HUES48 (cell line): ENCODE results near the gene MAP3K21.

Source experiments
- H3K27ac ChIP-seq: one replicate; pipeline ENCODE4 v1.7.0; 2013; ENCODE audit warnings: low read depth, low read length, inconsistent platforms
- H3K27me3 ChIP-seq: 2 replicates; pipeline ENCODE4 v1.6.1; 2013; ENCODE audit warnings: mild to moderate bottlenecking, low read length; ENCODE audit not compliant: control insufficient read depth, insufficient read depth
- H3K36me3 ChIP-seq: 2 replicates; pipeline ENCODE4 v1.6.1; 2013; ENCODE audit warnings: low read length; ENCODE audit not compliant: control insufficient read depth, insufficient read depth
- H3K4me1 ChIP-seq: 2 replicates; pipeline ENCODE4 v1.6.1; 2013; ENCODE audit warnings: mild to moderate bottlenecking, low read length; ENCODE audit not compliant: control insufficient read depth, insufficient read depth
- H3K4me3 ChIP-seq: 2 replicates; pipeline ENCODE4 v1.5.1; 2013; ENCODE audit warnings: mild to moderate bottlenecking, low read depth, low read length
- H3K9ac ChIP-seq: 2 replicates; pipeline ENCODE4 v1.6.1; 2013; ENCODE audit warnings: mild to moderate bottlenecking, low read depth, low read length, moderate library complexity
- H3K9me3 ChIP-seq: 2 replicates; pipeline ENCODE4 v1.6.1; 2013; ENCODE audit warnings: low read length; ENCODE audit not compliant: control insufficient read depth, insufficient read depth

Gene MAP3K21

DNA sequence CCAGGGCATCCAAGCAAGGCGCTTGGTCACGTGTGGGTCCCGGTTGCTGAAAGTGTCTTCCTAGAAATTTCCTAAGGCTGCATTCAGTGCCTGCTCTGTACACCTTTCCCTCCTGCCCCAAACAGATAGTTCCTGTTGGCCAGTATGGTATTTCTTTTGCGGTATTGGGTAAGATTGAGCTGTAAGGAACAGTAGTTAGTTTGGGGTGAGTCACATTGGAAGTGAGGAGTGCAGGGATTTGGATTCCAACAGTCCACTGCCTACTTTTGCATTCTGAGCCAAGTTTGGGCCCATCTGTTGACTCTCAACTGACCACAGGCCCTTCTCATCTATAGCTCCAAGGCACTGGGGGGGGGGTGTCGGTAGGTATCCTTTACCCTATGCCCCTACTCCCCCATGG is 83.4 kb downstream of the MAP3K21 start:
- H3K9me3 ChIP-seq = no peaks in the 10 kb centered on the region
- H3K27ac ChIP-seq = no peak overlapping the region
- no peaks in the 10 kb centered on the region for H3K27me3 ChIP-seq
- 0 out of 2 replicates have a peak, but pooled peaks cover 3% of the 10 kb centered on the region for H3K4me1 ChIP-seq
- H3K4me3 ChIP-seq = no peak overlapping the region
- H3K36me3 ChIP-seq = no peaks in the 10 kb centered on the region
- no peak overlapping the region for H3K9ac ChIP-seq

DNA sequence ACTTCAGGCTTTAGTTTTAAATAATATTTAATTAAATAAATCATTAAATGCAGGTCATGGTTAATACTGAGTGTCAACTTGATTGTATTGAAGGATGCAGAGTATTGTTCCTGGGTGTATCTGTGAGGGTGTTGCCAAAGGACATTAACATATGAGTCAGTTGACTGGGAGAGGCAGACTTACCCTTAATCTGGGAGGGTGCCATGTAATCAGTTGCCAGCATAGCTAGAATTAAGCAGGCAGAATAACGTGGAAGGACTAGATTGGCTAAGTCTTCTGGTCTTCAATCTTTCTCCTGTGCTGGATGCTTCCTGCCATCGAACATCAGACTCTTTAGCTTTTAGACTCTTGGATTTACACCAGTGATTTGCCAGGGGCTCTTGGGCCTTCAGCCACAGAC is 85.3 kb downstream of the MAP3K21 start:
- Histone ChIP-seq H3K9me3 (no peaks in the 10 kb centered on the region), H3K27ac (no peak overlapping the region), H3K4me3 (no peak overlapping the region), H3K4me1 (0 out of 2 replicates have a peak, but pooled peaks cover 3% of the 10 kb centered on the region), H3K27me3 (no peaks in the 10 kb centered on the region), H3K9ac (no peak overlapping the region), H3K36me3 (no peaks in the 10 kb centered on the region)

DNA sequence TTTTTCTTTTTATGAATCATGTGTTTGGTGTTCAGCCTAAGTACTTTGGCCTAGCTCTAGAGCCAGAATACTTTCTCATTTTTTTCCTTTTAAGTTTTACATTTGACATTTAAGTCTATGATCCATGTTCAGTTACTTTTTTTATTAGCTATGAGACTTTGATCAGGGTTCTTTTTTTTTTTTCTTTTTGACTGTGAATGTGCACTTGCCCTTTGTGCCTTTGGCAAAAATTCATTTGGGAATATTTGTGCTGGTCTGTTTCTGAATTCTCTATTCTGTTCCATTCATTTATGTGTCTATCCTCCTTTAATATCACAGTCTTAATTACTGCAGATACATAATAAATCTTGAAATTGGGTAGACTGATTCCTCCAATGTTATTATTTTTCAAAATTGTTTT is 93.8 kb downstream of the MAP3K21 start:
- Histone ChIP-seq H3K27me3 (no peaks in the 10 kb centered on the region), H3K4me1 (no peaks in the 10 kb centered on the region), H3K9ac (no peak overlapping the region), H3K36me3 (no peaks in the 10 kb centered on the region), H3K9me3 (peaks cover 6% of the 10 kb centered on the region; the same call in 1 of the 2 replicates), H3K27ac (no peak overlapping the region), H3K4me3 (no peak overlapping the region)

DNA sequence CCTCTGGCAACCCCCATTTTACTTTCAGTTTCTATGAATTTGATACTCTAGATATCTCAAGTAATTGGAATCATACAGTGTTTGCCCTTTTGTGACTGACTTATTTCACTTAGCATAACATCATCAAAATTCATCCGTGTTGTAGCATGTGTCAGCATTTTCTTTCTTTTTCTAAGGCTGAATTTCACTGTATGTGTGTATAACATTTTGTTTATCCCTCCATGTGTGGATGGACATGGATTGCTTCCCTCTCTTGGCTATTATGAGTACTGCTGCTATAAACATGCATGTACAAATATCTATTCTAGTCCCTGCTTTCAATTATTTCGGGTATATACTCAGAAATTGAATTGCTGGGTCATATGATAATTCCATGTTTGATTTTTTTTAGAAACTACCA is 97.3 kb downstream of the MAP3K21 start:
- Histone ChIP-seq H3K9ac (no peak overlapping the region), H3K4me1 (no peaks in the 10 kb centered on the region), H3K4me3 (no peak overlapping the region), H3K9me3 (peaks cover 6% of the 10 kb centered on the region; the same call in 1 of the 2 replicates), H3K36me3 (no peaks in the 10 kb centered on the region), H3K27me3 (no peaks in the 10 kb centered on the region), H3K27ac (no peak overlapping the region)

DNA sequence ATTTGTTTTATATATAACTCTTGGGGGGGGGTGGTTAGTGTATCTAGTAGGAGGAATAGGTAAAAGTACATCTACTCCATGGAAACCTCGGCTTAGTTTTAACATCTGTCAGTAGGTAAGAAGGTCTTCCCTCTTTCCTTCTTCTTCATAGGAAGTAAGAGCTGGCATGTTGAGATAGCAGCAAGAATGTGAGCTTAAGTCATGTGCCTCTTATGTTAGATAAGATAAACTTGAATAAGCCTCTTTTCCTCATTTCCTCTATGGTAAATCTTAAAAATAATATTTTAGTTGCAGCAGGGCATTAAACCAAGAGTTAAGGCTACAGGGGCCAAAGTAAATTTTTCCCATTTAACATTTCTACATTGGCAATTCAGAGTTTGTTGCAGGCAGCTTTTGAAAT is 100.4 kb downstream of the MAP3K21 start:
- Histone ChIP-seq H3K27me3 (no peaks in the 10 kb centered on the region), H3K4me3 (no peak overlapping the region), H3K9me3 (no peaks in the 10 kb centered on the region), H3K27ac (no peak overlapping the region), H3K4me1 (no peaks in the 10 kb centered on the region), H3K36me3 (no peaks in the 10 kb centered on the region), H3K9ac (no peak overlapping the region)

DNA sequence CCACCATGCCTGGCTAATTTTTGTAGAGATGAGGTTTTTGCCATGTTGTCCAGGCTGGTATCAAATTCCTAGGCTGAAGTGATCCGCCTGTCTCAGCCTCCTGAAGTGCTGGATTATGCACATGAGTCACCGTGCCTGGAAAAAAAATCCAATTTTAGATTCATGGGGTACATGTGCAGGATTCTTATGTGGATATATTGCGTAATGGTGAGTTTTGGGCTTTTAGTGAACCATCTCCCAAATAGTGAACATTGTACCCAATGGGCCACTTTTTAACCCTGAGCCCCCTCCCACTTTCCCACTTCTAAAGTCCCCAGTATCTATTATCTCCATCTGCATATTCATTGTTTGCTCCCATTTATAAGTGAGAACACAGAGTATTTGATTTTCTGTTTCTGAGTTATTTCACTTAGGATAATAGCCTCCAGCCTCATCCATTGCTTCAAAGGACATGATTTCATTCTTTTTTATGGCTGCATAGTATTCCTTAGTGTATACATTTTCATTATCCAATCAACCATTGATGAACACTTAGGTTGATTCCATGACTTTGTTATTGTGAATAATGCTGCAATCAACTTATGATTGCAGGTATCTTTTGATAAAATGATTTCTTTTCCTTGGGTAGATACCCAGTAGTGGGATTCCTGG is 104.4 kb downstream of the MAP3K21 start:
- Histone ChIP-seq H3K4me1 (peaks cover 4% of the 10 kb centered on the region; the same call in 1 of the 2 replicates), H3K27ac (no peak overlapping the region), H3K27me3 (no peaks in the 10 kb centered on the region), H3K9me3 (no peaks in the 10 kb centered on the region), H3K9ac (no peak overlapping the region), H3K4me3 (no peak overlapping the region), H3K36me3 (no peaks in the 10 kb centered on the region)

DNA sequence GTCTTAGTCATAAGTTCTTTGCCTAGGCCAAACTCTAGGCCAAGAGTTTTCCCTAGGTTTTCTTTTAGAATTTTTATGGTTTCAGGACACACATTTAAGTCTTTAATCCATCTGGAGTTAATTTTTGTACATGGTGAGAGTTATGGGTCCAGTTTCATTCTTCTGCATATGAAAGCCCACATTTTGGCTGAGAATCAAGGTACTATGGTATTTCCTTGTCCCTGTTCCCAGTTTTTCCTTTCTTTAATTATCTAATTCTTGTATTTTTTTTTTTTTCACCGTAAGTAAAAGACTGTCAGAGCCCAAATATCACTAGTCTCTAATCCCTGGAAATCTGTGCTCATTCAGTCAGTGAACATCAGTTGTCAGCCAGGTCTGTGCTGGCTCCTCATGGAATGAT is 105.4 kb downstream of the MAP3K21 start:
- no peaks in the 10 kb centered on the region for H3K36me3 ChIP-seq
- H3K9ac ChIP-seq = no peak overlapping the region
- no peaks in the 10 kb centered on the region for H3K27me3 ChIP-seq
- H3K4me1 ChIP-seq = peaks cover 4% of the 10 kb centered on the region; the same call in 1 of the 2 replicates
- no peak overlapping the region for H3K4me3 ChIP-seq
- H3K27ac ChIP-seq = no peak overlapping the region
- no peaks in the 10 kb centered on the region for H3K9me3 ChIP-seq

DNA sequence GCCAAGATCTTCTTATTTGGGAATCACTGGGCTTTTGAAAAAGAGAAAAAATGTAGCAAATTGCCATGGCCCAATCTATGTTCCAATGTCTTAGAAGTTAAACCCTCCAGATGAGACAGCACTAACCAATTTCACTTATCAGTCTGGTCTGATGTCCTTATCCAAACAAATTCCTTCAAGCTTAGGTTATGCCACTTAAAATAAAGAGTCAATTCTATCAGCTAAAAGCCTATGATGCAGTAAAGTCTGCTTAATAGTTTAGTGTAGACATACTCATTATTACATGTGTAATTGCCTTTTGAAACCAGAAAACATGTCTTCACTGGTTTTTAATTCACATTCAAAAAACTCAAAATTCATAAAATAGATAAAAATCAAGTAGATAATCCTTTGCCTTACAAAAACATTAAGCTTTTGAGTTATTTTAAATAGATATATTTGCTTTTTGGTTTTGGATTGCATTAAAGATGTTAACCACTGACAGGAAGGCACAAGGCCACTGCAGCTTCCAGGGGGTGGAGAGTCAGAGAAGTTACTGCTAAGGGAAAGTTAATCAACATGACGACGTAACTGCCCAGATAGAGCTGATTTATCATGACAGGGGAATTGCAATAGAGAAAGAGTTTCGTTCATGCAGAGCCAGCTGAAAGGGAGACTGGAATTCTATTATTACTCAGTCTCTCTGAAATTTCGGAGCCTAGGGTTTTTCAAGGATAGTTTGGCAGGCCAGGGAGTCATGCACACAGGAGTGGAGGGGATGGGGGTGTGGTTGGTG is 106.1 kb downstream of the MAP3K21 start:
- Histone ChIP-seq H3K9me3 (no peaks in the 10 kb centered on the region), H3K27me3 (no peaks in the 10 kb centered on the region), H3K36me3 (no peaks in the 10 kb centered on the region), H3K4me1 (peaks cover 4% of the 10 kb centered on the region; the same call in 1 of the 2 replicates), H3K4me3 (no peak overlapping the region), H3K27ac (no peak overlapping the region), H3K9ac (no peak overlapping the region)
